HG03520 (cell line): ENCODE results near the gene NPR2.

Experiments
- ATAC-seq: cut with Tn5 transposase; IDR thresholded peaks from one replicate; pipeline ENCODE4 v1.9.1; 2021; ENCODE audit warnings: mild to moderate bottlenecking, moderate library complexity; ENCODE audit not compliant: unreplicated experiment

Gene NPR2

DNA sequence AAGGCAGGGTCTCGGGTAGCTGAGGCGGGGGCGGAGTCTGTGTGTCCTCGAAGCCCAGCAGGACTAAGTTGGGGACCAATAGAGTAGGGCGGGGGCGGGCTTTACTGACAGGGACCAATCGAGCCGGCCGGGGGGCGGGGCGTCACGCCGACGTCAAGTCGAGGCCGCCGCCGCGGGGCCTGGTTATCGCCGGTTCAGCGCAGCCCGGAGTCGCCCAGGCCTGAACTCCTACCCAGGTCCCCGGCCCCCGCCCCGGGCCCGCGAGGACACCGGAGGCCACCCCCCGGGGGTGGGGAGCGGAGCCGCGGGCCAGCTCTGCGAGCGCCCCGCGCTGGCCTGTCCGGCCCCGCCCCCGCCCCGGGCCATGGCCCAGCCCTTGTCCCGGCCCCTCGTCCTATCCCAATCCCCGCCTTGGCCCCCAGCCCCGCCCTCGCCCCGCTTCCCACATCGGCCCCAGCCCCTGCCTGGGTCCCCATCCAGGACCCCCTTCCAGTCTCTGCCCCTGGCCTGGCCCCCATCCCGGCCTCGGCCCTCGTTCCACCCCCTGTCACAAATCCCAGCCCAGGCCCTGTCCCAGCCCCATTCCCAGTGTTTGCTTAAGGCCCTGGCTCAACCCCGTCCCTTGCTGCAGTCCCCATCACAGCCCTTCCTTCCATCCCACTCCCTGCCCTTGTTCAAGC lies 37.8 kb downstream of the NPR2 start, which contains the start of gene TMEM8B:
TMEM8B (plus strand) TSS at position 145 of the 680 bp plus-strand sequence; CDS start at position 365, 220 bp downstream.
- peak; percentile 62 for ATAC-seq

DNA sequence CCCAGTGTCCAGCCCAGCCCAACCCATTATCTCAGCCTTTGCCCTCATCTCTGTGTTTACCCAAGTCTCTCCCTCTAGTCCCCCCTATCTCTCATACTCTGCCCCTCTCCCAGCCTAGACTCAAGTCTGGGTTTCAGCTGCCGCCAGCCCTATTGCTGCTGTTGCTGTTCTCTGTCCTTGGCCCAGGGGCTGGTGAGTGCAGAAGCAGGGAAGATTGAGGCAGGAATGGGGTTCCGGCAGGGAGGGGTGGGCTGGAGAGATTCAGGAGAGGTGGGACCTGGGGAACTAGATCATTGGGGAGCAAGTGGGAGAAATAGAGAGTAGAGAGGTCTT lies 38.3 kb downstream of the NPR2 start:
- ATAC-seq, result no peak

DNA sequence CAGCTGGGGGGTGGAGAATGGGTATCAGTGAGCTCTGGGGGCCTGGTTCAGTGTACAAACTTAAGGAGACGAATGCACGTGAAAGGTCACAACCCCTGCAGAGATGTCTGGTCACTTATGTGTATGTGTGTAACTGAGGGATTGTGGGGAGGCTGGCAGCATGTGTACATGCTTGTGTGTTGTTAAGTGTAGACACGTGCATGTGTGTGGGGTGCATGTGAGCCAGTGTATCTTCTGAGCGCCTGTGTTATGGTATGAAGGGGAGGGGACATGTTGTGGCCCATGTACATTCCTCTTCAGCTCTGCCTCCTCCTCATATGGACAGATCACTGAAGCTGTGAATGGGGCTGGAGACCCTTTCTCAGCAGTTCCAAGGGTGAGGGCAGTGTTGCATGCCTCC lies 39.6 kb downstream of the NPR2 start:
- no peak for ATAC-seq

DNA sequence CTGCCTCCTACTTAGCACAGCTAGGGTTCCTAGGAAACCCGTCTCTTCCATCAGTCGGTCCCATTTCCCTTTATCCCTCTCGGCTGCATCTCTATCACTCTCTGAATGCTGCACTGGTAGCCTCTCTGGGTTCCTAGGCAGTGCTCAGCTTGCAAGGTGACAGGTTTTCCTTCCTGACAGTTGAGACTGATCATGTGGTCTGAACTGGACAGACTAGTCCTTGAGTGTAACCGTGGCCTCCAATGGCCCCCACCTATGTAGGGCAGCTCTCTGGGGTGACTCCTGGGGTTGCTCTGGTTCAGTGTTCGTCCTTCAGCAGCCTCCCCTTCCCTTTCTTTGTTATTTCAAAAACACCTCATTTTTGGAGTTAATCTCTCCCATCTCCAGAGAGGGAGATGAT lies 41.4 kb downstream of the NPR2 start:
- no peak for ATAC-seq

DNA sequence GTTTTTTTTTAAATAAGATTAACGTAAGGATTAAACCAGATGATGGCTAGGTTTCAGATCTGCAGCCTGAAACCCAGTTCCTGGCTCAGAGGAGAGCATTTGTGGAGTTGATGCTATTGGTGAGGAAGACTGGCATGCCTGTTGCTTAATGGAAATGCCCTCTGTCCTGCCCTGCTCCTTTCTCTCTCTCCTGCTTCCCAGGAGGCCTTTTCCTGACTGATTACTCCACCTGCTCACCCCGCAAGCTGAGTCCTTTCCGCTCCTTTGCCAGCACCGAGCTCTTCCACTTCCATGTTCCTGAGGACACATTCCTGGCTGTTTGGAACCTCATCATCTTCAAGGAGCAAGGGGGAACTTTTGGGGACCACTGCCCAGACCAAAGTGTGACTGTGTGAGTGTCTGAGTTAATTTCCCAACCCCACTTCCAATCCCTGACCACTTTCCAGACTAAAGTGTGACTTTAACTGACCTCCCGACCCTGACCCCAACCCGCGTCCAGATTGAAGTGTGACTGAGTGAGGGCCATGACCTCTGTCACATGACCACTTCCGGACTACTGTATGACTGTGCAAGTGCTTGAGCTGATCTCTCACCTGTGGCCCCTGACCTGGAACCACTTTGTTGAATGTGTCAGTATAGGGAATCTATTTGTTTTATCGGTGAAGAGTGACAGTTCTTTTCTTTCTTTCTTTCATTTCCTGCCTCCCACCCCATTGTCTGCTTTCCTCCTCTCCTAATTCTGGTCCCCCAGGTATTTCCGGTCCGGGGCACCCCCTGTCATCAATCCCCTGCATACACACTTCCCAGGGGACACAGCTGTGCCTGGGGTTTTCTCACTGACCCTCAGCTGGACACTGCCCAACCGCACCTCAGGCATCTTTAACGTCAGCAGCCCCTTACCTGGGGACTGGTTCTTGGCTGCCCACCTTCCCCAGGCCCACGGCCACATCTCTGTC lies 43.1 kb downstream of the NPR2 start:
- no peak for ATAC-seq

DNA sequence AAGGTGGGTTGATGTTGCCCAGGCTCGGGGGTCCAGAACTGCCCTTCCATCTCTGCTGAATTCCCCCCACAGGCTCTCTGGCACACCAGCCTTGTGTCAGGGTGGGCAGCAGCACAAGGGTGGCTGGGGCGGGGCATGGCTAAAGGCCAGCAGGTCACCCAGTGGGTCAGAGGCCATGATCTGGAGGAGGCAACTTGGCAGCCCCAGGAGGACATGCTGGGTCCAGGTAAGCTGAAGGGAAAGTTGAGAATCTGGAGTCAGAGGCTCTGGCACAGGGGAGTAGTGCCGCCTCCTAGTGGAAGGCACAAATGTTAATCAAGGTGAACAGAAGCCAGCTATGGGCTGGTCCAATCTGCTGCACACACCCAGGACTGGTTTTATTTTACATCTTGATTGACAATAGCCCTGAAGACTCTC lies 43.8 kb downstream of the NPR2 start:
- no peak for ATAC-seq

DNA sequence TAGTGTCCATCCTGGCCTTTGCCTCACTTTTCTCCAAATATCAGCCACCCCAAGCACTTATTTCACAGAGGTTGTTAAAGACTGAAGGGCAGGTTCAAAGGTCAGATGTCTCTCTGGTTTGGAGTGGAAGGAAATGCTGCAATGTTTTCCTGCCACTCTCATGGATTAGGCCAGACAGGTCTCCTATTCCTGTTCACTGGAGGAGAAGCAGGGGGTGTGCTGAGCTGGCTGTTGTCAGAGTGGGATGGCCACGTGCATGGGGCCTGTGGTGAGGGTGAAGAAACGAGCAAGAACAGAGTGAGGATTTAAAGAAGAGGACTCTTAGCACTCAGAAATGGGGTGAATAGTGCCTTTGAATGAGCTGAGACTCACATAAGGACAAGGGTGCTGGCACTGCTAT lies 44.4 kb downstream of the NPR2 start:
- ATAC-seq, result no peak

DNA sequence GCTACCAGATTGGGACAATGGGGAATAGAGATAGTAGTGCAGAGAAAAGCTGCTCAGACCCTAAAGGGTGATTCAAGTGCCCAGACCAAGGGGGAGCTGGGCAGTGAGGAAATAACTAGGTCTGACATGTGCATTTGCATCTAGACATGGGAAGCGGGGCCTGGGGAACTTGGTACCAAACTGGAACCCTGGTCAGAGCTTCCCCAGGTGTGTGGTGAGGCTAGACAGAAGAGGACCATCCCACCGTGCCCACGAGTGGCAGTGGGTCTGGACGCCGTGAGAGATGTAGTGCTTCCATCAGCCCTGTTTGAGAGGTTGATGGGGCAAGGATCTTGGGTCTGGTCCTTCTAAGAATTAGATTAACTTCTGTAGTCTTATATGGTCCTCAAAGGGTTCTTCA lies 45.2 kb downstream of the NPR2 start:
- ATAC-seq, result no peak

DNA sequence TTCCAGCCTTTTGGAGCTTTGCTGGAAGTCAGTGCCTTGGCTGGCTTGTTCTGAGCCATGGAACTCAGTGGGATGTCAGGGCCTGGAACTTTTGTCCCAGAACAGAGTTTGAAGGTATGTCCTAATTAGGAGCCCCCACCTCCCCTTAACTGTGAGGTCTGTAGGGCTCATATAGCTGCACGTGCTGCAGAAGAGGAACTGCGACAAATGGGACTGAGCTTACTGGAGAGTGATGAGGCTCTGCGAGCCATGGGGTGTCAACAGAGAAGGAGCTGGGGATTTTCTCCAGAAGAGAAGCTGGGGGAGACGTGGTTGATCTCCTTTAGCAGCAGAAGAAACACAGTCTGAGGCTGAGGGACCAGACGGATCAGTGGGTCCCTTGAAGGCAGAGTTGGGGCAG lies 48.5 kb downstream of the NPR2 start:
- no peak for ATAC-seq

DNA sequence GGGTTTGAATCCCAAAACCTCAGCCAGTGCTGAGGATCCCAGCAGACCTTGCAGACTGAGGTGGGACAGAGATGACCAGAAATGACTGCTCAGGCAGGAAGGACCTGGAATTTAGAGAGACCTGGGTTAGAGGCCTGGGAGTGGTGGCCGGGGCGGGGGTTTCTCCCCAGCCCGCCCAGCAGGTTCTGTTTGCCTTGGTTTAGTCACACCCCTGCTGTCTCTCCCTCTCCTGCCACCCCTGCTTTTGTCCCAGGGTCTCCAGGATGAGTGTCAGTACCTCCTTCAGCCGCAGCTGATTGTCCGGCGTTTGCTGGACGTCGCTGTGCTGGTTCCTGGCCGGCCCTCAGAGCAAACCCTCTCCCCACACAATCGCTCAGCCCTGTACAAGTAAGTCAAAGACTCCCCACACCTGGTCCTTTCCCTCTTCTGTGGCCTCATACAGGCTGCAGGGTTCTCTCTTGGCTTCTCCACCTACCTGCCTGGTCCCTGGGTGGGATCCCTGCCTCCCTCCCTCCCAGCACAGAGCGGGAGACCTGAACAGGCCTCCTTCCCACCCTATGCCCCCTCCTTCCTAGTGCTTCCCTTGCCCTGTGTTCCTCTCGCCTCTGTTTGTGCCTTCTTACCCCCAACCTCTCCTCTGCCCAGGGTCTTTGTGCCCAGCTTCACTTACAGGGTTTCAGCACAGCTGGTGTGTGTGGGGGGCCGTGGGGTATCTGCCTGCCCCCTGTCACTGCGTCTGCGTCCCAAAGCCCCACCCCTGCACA lies 49.7 kb downstream of the NPR2 start:
- ATAC-seq, result no peak

DNA sequence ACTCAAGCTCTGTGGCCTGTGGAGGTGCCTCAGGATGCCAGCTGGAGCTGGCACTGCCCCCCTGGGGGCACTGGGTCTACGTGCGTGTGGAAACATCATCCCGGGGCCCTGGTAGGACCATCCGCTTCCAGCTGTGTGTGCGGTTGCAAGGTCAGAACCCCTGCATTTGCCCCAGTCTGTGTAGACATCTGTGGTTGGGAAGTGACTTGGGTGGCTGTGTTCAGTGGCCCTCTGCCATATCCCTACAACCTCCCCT lies 50.2 kb downstream of the NPR2 start:
- no peak for ATAC-seq

DNA sequence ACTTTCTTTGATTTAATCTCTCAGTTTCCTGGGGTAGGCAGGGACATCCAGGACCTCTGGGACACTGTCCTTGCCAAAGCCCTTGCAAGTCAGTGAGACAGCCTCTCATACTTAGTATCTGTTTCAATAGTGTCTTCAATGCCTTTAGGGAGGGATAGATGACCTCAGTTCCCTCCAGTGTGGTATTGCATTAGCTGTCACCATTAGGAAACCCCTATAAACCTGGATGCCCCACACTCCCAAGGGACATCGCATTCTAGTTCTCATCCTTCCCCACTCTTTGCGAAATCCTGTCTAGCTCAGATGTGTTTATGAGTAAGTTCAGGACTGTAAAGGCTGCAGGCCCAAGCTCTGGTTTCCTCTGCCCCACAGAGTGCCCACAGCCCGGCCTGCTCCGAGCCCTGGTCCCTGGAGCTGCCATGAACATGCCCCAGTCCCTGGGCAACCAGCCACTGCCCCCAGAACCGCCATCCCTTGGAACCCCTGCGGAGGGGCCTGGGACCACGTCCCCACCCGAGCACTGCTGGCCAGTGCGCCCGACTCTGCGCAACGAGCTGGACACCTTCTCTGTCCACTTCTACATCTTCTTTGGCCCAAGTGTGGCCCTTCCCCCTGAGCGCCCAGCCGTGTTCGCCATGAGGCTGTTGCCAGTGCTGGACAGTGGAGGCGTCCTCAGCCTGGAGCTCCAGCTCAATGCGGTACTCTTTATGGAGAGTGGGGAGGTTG lies 50.8 kb downstream of the NPR2 start:
- no peak for ATAC-seq

DNA sequence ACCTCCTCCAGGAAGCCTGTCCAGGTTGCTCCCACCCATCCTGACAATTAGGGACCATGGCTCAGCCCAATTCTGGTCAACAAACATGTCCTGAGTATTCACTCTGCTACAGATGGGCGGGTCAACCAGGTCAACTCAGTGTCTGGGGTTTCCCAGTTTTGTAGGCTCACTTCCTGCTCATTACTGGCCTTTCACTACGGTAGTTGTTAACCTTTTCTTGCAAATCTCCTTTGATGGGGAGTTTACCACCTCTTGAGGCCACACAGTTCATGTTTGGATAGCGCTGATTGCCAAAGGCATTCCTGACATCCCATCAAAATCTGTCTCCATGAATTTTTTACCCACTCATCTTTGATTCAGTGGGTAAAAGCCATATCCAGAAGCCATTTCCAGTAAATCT lies 51.4 kb downstream of the NPR2 start:
- ATAC-seq, result peak; percentile 65

DNA sequence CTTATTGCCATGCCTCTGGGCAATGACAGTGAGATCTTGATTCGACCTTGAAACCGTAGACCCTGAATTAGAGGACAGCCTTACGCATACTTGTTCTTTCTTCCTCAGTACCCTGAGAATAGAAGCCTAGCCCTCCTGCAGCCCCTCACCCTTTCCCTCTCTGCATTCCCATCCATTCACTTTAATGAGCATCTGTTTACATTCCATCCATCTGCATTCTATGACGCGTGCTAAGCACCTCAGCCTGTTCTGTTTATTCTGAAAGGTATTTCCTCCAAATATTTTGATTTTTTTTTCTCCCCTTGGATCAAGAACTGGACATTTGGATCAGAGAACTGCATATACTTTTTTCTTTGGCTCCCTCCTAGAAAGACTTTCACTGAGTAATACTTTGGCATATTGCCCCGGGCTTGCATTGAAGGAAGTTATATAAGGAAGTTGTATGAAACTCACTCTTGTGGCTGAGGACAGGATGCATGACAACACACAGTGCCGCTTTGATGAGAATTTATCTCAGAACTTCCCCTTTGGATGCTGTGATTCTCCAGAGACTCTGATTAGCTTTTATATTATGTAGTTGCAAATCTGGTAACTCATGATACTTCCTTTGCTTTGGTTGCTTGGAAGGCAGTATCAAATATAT lies 53.4 kb downstream of the NPR2 start:
- no peak for ATAC-seq

DNA sequence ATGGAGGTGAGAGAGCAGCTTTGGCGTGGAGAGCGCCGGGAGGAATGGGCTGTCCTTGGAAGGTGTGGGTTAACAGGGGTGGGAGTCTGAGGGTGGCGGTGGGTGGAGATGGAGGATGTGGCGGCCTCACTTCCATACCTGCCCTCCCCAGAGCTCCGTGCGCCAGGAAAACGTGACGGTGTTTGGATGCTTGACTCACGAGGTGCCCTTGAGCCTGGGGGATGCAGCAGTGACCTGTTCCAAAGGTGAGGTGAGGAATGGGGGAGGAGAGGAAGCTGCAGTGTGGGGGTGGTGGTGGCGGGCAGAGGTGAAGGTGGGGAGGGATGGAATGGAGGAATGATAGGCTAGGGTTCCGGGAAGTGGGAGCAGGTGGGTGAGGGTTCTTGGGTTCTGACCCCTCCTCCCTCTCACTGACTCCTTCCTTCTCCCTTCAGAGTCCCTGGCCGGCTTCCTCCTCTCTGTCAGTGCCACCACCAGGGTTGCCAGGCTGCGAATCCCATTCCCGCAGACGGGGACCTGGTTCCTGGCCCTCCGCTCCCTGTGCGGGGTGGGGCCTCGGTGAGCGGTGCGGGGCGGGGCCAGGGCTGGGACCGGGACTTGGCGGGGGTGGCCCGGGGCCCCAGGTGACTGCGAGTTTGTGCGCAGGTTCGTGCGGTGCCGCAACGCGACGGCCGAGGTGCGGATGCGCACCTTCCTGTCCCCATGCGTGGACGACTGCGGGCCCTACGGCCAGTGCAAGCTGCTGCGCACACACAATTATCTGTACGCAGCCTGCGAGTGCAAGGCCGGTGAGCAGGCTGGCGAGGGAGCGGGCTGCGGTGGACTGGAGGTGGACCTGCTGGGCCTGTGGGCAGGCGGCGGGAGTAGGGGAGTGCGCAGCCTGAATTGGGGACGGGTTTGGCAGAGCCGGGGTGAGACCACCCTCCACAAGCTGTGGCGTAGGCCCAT lies 54.7 kb downstream of the NPR2 start:
- no peak for ATAC-seq

DNA sequence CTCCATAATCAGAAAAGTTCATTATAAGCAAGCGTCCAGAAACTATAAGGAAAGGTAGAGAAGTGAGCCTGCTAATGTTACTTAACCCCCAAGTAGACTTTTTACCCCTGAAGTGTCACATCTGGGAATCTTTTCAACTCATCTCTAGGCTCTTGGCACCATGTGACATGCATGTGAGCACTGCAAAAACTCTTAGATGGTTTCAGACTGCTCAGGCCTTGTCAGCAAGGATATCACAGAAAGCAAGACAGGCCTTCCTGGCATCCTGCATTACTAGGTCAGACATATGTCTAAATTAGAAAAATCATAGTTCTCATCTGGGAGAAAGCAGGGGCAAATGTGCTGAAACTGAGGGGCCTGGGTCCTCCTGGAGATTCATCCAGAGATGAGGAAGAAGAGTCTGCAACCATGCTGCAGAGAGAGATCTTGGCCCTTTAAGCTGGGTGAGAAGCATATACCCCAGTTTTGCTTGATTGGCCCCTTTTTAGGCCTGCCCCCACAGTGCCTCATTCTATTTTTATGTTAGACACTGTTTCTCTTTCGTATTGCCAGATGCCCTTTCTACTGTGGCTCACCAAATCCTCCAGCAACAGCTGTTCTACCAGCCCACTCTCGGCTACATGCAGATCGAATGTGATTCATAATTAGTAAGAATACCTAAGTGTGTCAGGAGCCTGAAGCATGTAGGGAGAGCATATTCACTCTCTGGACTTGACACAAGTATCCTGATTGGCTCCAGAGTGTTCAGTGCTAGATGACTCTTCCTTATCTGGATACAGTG lies 56.6 kb downstream of the NPR2 start:
- peak; percentile 83 for ATAC-seq

DNA sequence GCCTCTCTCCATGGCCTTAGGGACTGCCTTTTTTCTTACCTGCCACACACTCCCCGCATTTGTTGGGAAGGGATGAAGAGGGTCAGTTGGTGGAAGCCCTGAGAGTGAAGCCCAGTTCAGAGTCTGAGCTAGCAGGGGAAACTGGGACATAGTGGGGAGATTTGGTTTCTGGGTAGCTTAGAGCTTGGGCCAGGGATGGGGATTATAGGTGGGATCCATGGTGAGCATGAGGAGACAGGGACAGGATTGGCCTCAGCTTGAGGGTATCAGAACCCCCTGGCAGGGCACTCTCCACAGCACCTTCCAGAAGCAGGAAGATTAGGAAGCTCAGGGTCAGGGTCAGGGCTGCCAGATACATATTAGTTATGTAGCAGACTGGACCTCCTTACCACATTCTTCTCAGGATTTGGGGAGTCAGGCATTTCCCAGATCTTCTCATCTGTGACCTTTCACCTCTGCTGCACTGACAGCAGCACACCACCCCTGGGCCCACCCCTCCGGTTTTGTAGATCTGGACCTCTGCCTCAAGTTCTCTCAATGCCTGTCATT lies 61.0 kb downstream of the NPR2 start:
- ATAC-seq, result no peak
